ENCODE results near the gene TBC1D9.

The TBC1D9 gene

DNA sequence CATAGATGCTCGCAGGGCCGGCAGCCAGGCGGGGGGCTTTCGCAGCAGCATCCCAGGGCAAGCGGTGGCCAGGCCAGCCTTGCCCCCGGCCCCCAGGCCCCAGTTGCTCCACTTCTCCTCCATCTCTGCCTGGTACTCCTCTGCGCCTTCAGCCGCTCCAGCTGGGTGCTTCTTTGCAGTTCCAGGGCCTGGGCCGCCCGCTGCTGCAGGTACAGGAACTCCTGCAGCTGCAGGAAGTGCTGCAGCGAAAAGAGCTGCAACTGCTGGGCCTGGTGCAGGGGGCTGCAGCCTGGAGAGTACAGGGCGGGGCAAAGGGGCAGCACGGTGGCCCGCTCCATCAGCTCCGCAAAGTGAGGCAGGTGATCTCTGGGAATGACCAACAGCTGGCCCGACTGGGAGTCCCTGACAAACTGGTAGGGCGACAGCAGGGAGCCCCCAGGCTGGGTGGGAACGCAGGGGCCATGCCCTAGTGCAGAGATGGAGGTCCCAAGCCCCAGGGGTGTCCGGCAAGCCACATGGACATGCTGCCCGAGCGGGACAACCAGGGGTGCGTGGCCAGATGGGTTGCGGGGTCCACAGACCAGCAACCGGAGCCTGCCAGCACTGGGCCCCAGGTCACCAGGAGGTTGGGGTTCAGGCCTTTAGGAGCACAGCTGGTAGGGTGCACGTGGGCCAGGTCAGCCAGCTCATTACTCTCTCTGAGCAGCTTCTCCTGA, 111.6 kb downstream of the TBC1D9 start:
- no peak for DNase-seq

DNA sequence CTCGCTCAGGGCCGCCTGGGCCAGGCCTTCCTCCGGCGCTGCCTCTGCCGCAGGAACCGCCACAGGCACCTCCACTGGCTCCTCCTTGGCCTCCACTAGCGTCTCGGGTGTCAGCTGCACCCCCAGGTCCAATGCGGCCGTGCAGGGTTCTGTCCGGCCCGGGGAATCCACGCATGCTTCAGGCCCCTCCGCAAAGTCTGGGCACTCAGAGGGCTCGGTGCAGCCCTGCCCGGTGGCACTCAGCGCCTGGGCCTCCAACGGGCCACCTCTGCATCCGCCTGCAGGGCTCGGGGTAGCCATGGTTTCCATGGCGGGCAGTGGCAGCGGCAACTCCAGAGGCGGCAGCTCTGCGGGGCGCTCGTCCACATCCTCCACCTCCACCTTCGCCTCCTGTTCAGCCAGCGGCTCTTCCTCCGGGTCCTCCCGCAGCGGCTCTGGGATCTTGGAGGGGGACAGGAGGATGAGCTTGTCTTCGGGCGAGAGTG, 112.6 kb downstream of the TBC1D9 start:
- DNase-seq: no peak

DNA sequence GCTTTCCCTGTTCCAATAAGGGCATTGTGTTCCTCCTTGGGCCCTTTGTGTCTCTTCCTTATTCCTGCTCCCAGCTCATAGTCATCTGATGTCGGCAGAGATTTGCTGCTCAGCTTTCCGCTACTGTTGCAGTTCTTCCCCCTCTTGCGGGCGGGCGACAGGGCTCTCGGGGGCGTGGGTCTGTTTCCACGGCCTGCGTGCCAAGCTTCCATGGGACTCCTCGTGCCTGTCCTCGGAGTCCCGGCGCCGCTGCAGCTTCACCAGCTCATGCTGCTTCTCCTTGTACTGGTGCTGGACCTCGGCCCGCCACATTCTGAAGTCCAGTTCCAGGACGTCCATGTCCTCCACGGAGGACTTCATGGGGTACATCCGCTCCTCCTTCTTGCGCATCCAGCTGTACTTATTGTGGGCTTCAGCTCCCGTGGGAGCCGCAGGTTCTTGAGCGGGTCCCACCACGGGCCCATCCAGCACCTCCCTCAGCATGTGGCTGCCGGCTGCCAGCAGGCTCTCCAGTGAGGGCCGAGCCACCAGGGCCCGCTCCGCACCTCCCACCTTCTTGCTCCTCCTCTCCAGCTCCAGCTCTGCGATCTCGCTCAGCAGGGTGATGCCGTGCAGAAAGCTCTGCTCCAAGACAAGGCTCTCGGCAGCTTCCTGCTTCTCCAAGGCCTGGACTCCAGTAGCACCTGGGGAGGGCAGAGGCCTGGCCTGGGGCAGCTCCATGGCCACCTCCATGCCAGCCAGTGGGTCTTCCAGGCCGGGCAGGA, 113.3 kb downstream of the TBC1D9 start:
- no peak for DNase-seq

DNA sequence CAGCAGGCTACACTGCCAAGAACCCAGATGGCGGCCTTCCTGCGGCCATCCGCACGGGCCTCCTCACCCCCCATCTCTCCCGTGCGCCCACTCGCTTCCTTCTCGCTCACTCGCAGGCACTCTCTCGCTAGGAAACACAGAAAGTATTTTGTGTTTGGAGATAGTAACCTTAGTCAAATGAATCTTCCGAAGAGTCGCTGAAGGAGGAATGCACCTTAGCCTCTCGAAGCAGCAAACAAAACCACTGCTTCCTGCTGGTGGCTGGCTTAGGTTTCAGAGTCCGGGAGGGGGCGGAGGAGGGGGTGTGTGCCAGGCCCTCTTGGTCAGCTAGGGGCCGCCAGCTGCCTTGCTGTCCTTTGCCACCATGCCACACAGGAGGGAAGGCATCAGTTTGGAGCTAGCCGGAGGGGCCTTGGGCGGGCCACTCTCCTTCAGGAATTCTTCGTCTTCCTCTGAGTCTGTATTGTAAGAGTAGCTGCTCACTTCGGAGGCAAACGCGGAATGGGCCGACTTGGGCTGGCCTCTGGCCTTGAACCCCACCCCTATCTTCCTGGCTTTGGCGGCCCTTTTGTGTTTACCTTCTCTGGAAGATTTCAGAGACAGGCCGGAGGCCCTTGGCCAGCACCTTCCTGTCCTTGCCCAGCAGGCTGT, 114.3 kb downstream of the TBC1D9 start:
- no peak for DNase-seq

DNA sequence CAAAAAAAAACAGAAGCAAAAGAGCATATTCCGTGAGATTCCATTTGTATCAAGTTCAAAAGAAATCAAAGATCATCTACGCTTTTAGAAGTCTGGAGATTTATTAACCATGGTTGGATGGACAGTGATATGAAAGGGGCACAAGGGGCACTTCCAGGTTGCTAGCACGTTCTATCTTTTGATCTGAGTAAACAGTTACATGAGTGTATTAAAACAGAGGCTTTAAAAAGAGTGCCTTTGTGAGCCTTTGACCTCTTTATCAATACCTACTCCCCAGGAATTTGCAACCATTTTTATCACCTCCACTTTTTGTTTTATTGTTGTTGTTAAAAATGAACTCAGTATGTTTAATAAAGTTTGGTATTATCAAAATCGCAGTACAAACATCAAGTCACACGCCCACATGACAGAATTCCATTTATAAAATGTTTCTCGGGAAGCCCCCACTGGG, 115.1 kb downstream of the TBC1D9 start:
- no peak for DNase-seq

DNA sequence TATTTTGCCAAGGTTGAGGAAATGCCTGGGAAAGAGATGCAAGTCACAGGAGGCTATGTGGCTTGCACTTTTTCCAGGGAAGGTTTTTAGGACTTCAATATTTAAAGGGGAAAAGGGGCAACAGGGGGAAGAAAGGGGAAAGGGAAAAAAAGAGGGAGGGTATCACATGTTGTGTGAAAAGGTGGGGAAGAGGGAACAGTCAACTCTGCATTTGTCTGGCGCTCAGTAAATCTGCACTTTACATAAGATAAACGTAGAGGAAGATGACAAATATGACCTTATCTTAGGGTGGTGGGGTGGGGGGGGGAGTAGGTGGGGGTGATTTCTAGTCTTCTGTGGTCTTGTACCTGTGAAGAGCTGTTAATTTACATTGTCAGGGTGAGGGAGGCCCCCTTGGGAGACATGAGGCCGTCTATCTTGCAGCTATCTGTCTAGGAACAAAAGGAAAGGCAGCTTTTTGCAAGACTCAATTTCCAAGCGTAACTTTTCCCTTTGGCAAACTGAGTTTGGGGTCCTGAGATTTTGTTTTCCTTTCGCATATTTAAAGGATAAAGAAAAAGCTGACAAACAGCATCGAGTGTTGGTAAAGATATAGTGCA, 115.9 kb downstream of the TBC1D9 start:
- no peak for DNase-seq

DNA sequence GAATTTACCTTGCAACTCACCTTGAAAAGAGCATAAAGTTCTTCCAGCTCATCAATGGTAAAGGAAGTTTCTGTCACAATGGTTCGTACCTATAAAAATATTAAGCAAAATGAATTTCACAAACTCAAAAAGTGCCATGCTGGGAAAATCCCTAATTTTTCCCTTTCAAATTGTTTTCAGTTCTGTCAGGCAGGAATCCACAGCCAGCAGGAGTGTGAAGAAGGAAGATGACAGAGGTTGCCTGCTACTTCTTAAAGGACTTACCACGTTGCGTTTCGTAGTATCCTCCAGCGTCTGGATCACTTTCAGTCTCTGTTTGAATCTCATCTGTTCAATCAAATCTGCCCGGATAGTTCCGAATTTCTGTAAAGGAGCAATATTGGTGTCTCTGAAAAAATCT, 117.1 kb downstream of the TBC1D9 start:
- DNase-seq: no peak

DNA sequence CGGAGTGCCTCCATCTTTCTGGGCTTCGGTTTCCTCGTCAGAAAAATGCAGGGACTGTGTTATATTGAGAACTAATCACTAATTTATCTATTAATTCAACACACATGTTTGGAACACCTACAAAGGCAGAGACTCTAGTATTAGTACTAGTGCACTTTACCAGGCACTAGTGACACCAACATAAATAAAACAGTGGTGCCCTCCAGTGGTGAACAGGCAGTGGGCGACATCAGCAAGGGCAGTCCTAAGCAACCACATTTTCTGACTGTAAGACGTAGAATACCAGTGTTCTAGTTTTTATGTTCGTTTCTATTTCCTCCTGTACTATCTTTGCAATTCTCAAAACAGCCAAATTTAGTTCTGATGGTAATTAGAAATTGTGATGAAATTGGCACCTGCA, 118.3 kb downstream of the TBC1D9 start:
- DNase-seq: peak in 1 of 2 experiments; percentile 21

DNA sequence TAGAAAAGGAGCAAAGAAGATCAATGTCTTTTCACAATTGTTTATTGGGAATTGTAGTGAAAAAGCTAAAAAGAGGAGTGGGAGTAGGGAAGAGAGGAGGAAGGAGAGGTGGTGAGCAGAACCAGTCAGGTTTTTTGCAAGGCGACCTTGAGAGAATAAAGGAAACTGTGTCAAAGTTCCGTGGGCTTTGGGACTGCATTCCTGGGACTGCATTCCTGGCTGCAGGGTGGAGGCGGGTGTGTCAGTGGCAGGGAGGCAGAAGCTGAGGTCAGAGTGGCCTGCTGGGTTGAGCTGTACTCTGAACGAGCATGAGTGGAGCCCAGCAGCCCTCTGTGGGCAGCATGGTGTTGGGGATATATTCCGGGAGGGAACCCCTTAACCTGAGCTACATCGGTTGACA, 120.6 kb downstream of the TBC1D9 start:
- no peak for DNase-seq

DNA sequence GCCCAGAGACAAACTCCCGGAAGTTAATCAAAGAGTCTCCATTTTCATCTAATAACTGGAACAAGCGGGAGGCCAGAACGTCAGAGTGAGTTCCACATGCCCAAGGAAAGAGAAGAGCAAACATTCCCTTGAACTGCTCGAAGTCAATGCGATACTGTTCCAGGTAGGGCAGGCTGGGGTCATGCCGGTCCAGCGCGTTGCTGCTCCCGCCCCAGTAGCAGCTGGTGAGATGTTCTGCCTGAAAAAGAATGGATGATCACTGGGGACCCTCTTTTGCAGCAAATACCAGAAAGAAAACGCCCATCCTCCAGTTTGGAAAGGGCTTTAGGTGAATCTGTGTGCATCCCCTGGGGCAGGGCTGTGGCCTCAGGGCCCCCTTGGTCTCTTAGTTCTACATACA, 122.2 kb downstream of the TBC1D9 start:
- no peak for DNase-seq

DNA sequence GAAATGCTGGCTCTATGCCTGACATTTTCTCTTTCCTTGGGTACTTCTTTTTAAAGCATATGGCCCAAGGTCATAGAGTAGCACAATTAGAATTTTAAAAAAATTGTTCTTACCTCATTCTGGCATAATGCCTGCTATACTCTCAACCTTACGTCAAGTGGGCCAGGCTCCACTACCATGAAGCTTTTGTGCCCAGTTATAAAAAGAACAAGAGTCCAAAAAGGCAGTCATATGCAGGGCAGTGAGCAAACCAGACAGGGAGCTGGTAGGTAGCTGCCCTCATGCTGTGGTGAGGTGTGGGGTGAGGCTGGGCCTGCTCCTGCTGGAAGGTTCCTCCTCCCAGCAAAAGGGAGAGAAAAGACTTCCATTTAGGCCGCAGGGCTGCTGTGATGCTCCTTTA, 123.1 kb downstream of the TBC1D9 start:
- no peak for DNase-seq

DNA sequence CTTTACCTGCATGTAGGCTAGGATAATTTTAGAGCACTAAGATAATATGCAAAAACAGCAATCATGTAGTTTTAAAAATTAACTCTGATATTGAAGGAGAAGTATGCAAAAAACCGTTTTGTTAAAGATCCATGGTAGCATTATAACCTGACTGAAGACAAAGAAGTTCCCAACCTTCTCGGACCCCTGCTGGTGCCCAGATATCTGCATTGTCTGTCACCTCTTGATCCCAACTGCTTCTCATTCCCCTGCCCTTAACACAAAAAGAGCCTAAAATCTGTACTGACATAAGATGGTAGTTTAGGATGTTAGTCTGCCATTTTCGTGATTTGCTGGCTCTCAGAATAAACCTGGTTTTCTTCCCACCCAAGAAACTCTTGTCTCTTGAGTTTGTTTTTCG, 125.9 kb downstream of the TBC1D9 start:
- no peak for DNase-seq

DNA sequence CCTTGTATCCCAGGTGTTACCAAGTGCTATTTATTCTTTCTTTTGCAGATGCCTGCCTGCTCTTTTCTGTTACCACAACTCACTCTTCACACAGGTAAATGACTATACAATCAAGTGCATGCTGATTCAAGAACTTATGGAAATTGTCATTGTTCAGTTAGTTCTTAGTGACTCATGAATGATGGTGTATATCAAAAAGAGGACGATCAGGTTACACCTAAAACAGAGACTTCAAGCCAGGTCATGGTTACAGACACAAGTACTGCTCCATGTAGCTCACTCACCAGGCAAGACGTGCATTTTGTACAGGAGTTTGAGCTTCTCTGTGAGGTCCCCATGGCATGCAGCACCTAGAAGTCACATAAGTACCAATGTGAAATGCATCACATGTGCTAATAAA, 128.2 kb downstream of the TBC1D9 start:
- no peak for DNase-seq

DNA sequence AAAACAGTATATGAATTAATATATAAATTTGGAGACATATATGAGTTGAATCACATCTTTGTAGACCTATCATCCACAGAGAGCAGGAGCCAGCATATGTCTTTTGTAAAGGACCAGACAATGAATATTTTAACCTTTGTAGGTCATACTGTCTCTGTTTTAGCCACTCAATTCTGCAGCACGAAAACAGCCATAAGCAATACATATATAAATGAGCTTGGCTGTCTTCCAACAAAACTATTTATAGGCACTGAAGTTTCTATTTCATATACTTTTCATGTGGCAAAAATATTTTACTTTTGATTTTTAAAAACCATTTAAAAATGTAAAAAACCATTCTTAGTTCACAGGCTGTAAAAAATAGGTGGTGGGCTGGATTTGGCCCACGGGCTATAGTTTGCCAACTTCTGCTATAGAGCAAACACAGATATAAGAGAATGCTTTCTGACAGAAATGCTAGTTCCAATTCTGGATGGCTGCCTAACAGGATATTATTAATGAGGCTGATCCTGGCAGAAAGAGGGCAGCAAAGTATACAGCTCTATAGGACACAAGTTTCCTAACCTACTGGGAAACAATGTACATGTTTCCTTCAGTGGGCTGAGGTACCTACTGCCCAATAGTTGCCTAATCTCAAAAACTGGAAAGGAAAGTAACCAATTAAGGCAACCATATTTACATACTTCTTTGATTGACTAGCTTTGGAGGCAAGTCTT, 129.4 kb downstream of the TBC1D9 start:
- DNase-seq: no peak

DNA sequence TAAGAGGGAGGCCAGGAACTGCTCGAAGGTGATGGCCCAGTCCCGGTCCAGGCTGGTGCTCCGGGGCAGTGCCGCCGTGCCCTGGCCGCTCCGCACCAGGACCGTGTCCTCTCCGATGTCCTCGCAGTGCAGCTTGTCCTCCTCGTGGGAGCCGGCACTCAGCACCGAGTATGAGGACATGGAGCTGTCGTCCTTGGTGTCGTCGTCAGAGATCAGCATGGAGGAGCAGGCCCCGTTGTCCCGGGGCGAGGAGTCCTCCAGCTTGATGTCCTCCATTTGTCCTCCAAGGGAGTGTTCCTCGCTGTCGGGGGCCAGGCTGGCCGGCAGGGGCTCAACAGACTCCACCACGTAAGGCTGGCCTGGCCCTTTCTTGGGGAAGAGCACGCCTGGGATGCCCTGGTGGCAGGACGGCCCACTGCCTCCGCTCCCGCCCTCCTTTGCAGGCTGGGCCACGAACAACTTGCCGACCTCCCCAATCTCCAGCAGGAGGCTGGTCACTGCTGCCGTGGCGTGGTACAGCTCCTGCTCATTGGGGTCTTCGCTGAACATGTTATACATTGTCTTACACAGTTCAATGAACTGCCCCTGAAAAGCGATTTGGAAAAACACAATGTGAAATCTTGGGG, 133.7 kb downstream of the TBC1D9 start:
- no peak for DNase-seq

DNA sequence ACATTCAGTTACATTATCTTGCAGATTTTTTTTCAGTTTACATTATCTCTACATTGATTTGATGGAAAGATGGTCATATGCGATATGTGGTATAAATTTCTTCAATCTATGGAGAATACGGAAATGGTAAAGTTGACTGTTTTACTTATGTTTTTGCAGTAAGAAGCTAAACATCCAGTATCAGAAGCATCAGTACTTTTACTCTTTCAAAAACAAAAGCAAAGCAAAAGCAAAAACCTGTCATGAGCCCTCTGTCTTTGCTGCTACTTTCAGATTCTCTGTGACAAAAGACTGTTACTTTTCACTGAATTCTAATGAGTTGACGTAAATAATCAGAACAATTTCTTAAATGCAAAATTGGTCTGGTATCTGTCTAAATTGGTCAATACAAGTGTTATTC, 135.0 kb downstream of the TBC1D9 start:
- DNase-seq: no peak

DNA sequence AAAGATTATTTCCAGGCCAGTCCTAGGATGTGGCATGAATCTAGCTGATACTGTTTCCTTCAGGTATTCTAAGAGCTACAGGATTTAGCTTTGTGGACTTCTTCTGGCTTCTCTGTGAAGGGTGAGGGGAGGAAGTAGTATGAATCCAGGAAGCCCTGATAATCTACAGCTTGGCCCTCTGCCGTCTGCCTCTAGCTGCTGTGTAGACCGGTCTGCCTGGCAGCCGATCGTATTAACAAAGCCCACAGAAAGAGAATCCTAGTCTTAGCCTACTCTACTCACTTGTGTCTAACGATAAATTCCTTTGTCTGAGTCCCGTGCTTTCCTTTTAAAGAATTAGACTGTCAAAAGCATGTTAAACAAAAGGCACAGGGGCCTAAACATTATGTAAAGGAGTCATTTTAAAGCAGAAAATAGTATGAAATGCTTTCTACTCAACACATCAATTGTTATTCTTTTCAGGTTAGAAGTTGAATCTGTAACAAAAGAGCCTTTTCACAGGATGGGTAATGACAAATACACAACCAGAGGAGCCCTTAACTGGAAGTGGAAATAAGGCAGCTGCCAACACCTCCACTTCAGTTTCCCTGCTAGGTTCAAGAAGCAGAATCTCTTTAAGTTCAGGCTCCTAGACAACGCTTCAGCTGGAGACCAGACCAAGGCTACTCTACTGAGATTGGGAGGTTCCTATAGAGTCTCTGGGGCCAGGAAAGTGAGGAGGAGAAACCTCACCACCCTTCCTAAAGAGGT, 138.5 kb downstream of the TBC1D9 start:
- DNase-seq: no peak

DNA sequence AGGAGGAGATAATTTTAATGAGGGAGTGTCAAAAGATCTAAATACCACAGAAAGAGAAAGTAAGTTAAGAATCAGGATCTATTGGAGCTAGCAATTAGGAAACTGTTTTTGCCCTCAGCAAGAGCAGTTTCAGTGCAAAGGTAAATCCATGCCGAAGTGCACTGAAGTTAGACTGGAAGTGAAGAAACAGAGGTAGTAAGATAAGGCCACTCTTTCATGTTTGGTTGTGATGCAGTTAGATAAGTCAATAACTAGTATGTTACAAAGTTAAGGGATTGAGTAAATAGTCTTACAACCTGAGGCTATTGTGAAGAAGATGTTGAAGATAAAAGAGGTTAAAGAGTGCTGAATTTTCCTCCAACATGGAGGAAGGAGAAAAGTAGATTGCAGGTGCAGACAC, 140.7 kb downstream of the TBC1D9 start:
- DNase-seq: no peak

DNA sequence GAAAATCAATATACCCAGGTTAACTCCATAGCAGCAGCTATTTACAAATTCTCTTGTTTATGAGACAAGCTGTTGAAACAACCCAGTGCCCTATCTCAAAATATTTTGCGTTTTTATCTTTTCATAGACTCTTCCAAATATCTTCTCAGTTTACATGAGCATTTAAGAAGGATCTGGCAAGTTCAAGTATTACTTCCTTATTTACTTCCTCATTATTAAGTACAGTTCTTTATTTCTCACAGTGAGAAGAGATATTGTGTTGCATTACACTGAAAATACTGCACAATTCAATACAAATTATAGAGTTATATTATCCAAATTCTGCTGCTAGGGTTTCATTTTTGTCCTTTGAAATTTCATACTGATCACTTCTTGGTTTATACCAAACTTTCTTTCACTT, 143.8 kb downstream of the TBC1D9 start:
- DNase-seq: no peak

DNA sequence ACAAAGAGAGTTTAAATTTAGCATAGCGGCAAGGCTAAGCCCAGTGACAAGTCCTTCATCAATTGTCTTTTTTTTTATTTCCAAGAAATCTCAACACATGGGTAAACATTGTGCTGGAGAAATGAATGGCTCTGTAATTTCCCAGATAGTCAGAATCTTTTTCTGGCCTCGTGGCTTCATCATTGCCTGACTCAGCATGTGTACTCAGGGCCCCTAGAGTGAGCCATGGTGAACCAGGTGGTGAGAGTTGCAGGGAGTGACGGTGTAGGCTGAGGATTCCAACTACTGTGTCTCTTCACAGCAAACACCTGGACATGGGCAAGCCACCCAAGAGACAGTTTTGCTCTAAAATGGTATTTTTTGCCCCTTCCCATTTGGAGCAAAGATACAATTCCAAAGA, 144.3 kb downstream of the TBC1D9 start:
- DNase-seq: peak; percentile 0 to 7
